ENCODE data around the gene MT1H. TPM values are rescaled to one million over a fixed set of nuclear protein-coding genes. Genes with fewer than 3 reads are reported as not detected.

MT1H gene
- total RNA-seq, 1 donor from 2014 or later, result not detected

DNA sequence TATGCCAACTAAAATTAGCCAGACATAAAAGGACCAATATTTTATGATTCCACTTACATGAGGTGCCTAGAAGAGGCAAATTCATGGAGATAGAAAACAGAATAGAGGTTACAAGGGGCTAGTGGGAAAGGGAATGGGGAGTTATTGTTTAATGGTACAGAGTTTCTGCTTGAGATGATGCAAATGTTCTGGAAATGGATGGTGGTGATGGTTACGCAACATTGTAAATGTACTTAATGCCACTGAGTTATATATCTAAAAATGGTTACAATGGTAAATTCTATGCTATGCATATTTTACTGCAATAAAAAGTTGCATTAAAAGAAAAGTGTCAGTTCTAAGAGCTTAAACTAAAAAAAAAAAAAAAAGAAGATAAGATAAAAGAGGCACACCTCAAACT lies 30.6 kb downstream of the MT1H start:
- H3K4me3 Mint-ChIP-seq, result no peak overlapping the region
- H3K36me3 Mint-ChIP-seq, result peaks cover 1% of the 10 kb centered on the region
- peaks cover 12% of the 10 kb centered on the region for H3K9me3 Mint-ChIP-seq
- TF ChIP-seq, protein P1, sequence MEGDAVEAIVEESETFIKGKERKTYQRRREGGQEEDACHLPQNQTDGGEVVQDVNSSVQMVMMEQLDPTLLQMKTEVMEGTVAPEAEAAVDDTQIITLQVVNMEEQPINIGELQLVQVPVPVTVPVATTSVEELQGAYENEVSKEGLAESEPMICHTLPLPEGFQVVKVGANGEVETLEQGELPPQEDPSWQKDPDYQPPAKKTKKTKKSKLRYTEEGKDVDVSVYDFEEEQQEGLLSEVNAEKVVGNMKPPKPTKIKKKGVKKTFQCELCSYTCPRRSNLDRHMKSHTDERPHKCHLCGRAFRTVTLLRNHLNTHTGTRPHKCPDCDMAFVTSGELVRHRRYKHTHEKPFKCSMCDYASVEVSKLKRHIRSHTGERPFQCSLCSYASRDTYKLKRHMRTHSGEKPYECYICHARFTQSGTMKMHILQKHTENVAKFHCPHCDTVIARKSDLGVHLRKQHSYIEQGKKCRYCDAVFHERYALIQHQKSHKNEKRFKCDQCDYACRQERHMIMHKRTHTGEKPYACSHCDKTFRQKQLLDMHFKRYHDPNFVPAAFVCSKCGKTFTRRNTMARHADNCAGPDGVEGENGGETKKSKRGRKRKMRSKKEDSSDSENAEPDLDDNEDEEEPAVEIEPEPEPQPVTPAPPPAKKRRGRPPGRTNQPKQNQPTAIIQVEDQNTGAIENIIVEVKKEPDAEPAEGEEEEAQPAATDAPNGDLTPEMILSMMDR (IDR thresholded peaks at IDR 0.05; ENCODE audit: unreplicated experiment), result no peak
- peaks cover 7% of the 10 kb centered on the region for H3K4me1 Mint-ChIP-seq
- DNase-seq (ENCODE audit: low spot score in 2 of 2, unreplicated experiment in 2 of 2), result no peak
- no peak overlapping the region for H3K27ac Mint-ChIP-seq
- peaks cover 2% of the 10 kb centered on the region for H3K27me3 Mint-ChIP-seq (ENCODE audit: low read depth)

DNA sequence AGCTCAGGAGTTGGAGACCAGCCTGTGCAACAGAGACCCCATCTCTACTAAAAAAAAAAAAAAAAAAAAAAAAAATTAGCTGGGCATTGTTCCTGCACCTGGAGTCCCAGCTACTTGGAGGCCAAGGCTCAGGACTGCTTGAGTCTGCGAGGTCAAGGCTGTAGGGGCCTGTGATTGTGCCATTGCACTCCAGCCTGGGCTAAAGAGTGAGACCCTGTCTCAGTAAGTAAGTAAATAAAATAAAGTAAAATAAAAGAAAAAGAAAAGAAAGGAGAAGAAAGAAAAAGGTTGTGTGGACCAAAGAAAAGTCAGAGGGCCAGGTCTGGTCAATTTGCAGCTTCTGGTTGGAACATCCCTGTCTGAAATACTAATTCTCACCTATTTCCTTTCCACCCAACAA lies 31.0 kb downstream of the MT1H start:
- Mint-ChIP-seq H3K4me3 (no peak overlapping the region), H3K9me3 (peaks cover 12% of the 10 kb centered on the region), H3K36me3 (peaks cover 1% of the 10 kb centered on the region), H3K4me1 (peaks cover 7% of the 10 kb centered on the region), H3K27me3 (ENCODE audit: low read depth) (peaks cover 2% of the 10 kb centered on the region), H3K27ac (no peak overlapping the region)
- TF ChIP-seq, protein P1 (IDR thresholded peaks at IDR 0.05; ENCODE audit: unreplicated experiment), result no peak
- DNase-seq (ENCODE audit: low spot score in 2 of 2, unreplicated experiment in 2 of 2), result no peak

DNA sequence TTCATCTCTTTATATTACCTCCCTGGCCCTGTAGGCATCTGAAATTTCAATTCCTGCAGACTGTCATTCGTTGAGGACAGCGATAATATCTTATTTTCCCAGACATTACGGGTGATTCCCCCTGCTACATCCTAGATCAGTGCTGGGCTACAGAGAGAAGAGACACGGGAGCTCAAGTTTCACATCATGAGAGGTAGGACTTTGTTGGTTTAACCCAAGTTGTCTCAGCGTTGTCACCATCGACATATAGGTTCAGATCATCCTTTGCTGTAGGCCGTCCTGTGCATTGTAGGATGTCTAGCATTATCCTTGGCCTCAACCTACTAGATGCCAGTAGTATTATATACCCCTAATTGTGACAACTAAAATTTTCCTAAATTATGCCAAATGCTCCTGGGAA lies 31.9 kb downstream of the MT1H start:
- DNase-seq (ENCODE audit: low spot score in 2 of 2, unreplicated experiment in 2 of 2), result no peak
- peaks cover 2% of the 10 kb centered on the region for H3K27me3 Mint-ChIP-seq (ENCODE audit: low read depth)
- H3K4me3 Mint-ChIP-seq, result no peak overlapping the region
- peak overlapping the region; percentile 13 for H3K27ac Mint-ChIP-seq
- H3K9me3 Mint-ChIP-seq, result peaks cover 12% of the 10 kb centered on the region
- TF ChIP-seq, protein P1 (IDR thresholded peaks at IDR 0.05; ENCODE audit: unreplicated experiment), result no peak
- H3K4me1 Mint-ChIP-seq, result peaks cover 7% of the 10 kb centered on the region
- H3K36me3 Mint-ChIP-seq, result peaks cover 1% of the 10 kb centered on the region

DNA sequence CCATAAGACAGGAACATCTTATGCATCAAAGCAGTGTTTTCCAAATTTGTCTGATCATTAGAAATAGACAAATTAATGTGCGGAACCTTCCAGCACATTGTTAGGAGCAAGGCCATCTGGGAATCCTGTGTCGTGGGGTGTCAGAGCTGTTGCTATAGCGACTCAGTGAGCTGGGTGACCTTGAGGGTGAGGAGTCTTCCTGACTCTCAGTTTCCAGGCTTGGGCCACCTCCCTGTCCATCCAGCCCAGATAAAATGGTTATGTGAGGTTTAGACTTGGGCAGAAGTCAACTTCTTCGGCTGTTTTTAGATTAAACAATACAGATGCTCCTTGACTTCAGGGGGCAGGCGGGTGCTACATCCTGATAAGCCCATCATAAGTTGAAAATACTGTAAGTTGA lies 33.2 kb downstream of the MT1H start:
- H3K27me3 Mint-ChIP-seq (ENCODE audit: low read depth), result peaks cover 2% of the 10 kb centered on the region
- H3K4me1 Mint-ChIP-seq, result peaks cover 7% of the 10 kb centered on the region
- H3K27ac Mint-ChIP-seq, result no peak overlapping the region
- TF ChIP-seq, protein P1 (IDR thresholded peaks at IDR 0.05; ENCODE audit: unreplicated experiment), result no peak
- peaks cover 1% of the 10 kb centered on the region for H3K36me3 Mint-ChIP-seq
- peaks cover 2% of the 10 kb centered on the region for H3K9me3 Mint-ChIP-seq
- no peak overlapping the region for H3K4me3 Mint-ChIP-seq
- DNase-seq (ENCODE audit: low spot score in 2 of 2, unreplicated experiment in 2 of 2), result no peak

DNA sequence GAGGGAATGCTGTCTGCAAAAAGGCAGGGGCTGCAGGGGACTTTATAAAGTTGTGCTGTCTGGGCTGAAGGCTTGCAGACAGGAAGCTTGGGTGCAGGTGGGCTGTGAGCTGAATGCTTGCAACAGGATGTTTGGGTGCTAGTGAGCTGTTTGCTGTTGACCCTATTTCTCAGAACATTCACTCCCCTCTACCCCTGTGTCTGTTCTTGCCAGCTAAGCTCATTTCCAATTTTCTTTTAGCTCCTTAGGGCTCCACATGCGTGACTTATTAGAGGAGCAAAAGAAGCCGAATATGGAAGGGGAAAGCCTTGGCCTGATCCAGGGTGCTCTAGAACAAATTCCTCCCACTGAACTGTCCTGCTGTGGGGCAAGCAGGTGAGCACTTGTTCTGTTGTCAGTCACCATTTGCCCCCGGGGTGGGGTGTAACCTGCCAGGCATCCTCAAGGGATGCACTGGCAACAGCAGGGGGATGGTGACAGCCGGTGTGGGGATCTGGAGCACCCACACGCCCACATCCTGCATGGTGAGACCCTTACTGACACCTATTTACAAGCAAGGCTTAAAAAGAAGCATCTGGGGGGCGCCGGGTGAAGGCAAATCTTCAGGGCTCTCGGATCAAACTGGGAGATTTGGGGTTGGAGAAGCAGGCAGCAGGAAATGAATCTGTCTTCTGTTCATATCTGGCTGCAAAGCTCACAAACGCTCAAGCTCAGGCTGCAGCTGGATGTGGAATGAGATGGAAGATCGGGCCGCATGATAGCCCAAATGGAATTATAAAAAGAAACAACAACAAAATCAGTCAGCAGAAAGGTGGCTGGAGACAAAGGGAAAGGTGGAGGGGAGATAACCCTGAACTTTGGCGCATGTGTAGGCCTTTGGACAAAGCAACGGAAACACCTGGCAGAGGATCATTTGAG lies 39.2 kb downstream of the MT1H start:
- Mint-ChIP-seq H3K4me3 (no peak overlapping the region), H3K27me3 (ENCODE audit: low read depth) (peaks cover 2% of the 10 kb centered on the region), H3K36me3 (no peaks in the 10 kb centered on the region), H3K9me3 (no peaks in the 10 kb centered on the region), H3K27ac (no peak overlapping the region), H3K4me1 (no peaks in the 10 kb centered on the region)
- DNase-seq (ENCODE audit: low spot score in 2 of 2, unreplicated experiment in 2 of 2), result no peak
- TF ChIP-seq, protein P1 (IDR thresholded peaks at IDR 0.05; ENCODE audit: unreplicated experiment), result no peak
